SK-N-MC (cell line): ENCODE measurements around the gene GRM8.

Source experiments
- EZH2 ChIP-seq: fragments of 200-600 bp; sonication (generic); IDR thresholded peaks from one replicate; pipeline ENCODE4 v1.6.1; 2017; ENCODE audit warnings: antibody characterized with exemption
- FOXP2 ChIP-seq: optimal IDR thresholded peaks from 2 replicates; pipeline ENCODE3; 2011; ENCODE audit warnings: mild to moderate bottlenecking, moderate library complexity; ENCODE audit not compliant: insufficient read depth; ENCODE audit errors: extremely low read length, control extremely low read depth
- POLR2AphosphoS5 ChIP-seq: IDR thresholded peaks from 2 replicates; pipeline ENCODE4 v1.6.1; 2012; ENCODE audit warnings: mild to moderate bottlenecking, low read depth, low read length, borderline replicate concordance

DNA sequence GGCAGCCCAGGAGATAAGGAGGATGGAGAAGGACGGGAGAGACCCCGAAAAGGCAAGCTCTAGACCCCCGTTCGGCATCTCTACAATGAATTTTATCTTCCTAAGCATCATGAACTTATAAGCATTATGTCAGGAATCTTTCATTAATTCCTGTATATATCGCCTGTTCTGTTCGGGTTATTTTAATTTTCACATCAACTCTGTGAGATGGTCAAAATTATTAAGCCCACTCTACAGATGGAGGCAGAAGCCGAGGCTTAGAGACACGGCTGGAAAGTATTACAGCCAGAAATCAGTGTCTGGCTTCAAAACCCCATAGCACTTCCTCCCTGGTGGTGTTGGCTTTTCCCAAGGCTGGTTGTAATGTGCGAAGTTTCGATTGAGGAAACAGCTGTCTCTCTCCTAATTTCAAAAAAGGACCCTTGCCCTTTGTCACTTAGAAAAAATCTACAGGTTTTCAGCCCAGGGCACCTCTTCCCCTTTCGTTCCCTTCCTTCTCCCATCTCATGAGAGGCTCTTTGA is 1.5 kb upstream of the GRM8 start:
- TF ChIP-seq POLR2AphosphoS5: no peak
- TF ChIP-seq EZH2: no peak
- no peak for TF ChIP-seq FOXP2
